ENCODE results near the gene CCP110. TPM values are rescaled to one million over a fixed set of nuclear protein-coding genes. Genes with fewer than 3 reads are reported as not detected.

Gene CCP110
- total RNA-seq, 2 experiments from 2014 or later: 24.2 to 25.8 TPM

DNA sequence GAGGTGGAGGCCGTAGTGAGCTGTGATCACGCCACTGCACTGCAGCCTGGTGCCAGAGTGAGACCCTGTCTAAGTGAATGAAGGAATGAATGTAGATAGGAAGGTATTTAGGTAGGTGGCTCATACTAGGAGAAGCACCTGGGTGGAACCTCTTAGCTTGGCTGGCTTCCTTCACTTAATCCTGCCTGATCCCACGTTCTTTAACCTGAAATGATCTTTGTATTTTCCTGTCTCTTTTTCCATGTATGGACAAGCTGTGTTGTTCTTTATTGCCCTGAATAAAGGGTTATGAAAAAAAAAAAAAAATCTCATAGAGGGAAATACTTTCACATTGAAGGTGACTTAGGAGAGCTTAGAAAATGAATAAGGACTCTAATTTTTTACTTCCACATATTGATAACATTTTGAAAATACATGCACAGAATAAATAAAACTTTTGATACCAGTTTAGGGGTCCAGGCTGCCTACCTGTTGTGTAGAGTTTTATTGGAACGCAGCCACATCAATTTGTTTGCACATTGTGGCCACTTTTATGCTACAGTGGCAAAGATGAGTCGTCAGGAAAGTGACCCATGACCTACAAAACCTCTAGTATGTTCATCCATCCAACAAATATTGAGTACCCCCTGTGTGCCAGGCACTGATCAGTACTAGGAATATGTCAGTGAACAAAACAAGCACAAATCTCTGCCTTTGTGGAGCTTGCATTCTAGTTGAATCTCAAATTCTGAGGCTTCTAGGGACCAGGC is 76.4 kb downstream of the CCP110 start:
- CTCF ChIA-PET: interaction anchor here (0.9 to 4.9 kb wide), 9 partner anchors 14 to 307 kb away, joined by 3 to 56 read pairs (median 4); partner anchors contain the start of gene IQCK
- H3K36me3 Mint-ChIP-seq (ENCODE audit: low read depth): peaks cover 24% of the 10 kb centered on the region

GRCh38 chr16:19601083-19601976 is 77.6 kb downstream of the CCP110 start:
- peaks cover 5% of the 10 kb centered on the region for H3K9me3 Mint-ChIP-seq
- peak; percentile 77 for TF ChIP-seq CTCF (IDR thresholded peaks at IDR 0.05)
- intact Hi-C loops (cut with micrococcal nuclease): loop anchor here (2.0 kb wide), 1 partner anchor 285 kb away; no protein-coding TSS in a partner anchor
- peaks cover 36% of the 10 kb centered on the region for H3K36me3 Mint-ChIP-seq (ENCODE audit: low read depth)
- POLR2A ChIA-PET: no interaction called here
- no peaks in the 10 kb centered on the region for H3K4me1 Mint-ChIP-seq (ENCODE audit: low read depth)
- H3K27ac Mint-ChIP-seq: no peak overlapping the region
- CTCF ChIA-PET: interaction anchor here (0.6 to 4.9 kb wide), 13 partner anchors 10 to 306 kb away, joined by 3 to 56 read pairs (median 3); partner anchors contain the start of genes GPRC5B and IQCK
- no peaks in the 10 kb centered on the region for H3K27me3 Mint-ChIP-seq
- ATAC-seq: no peak
- peak; percentile 49 for DNase-seq
- H3K4me3 Mint-ChIP-seq: no peak overlapping the region

More for the DNA sequence above, 76.4 kb downstream of the CCP110 start:
- intact Hi-C loops (cut with micrococcal nuclease): loop anchor here (2.0 kb wide), 1 partner anchor 287 kb away; no protein-coding TSS in a partner anchor
- ATAC-seq (no peak), DNase-seq (no peak)
- no peak overlapping the region for H3K4me3 Mint-ChIP-seq
- no peaks in the 10 kb centered on the region for H3K27me3 Mint-ChIP-seq
- no peaks in the 10 kb centered on the region for H3K9me3 Mint-ChIP-seq
- no peaks in the 10 kb centered on the region for H3K4me1 Mint-ChIP-seq (ENCODE audit: low read depth)
- TF ChIP-seq CTCF (IDR thresholded peaks at IDR 0.05): no peak
- H3K27ac Mint-ChIP-seq: no peak overlapping the region
- POLR2A ChIA-PET: no interaction called here

Other genes starting within 250 kb of the CCP110 start
- not detected for gene CLEC19A, start 238.2 kb upstream of the CCP110 start, total RNA-seq
- gene TMC5, start 106.1 kb upstream of the CCP110 start, total RNA-seq: not detected
- gene GDE1, start 1.8 kb upstream of the CCP110 start, total RNA-seq: 10 to 100 TPM; 20.0 TPM
- gene VPS35L, start 31.8 kb downstream of the CCP110 start, total RNA-seq: 10 to 100 TPM; 32.1 to 34.8 TPM
- gene KNOP1, start 194.3 kb downstream of the CCP110 start, total RNA-seq: 10 to 100 TPM; 27.8 to 28.6 TPM
- 1 to 10 TPM; 1.7 to 3.5 TPM for gene IQCK, start 194.3 kb downstream of the CCP110 start, total RNA-seq